Bronchial epithelial cell (primary cell): ENCODE measurements around the gene CAMTA1. TPM values are rescaled to one million over a fixed set of nuclear protein-coding genes. Genes with fewer than 3 reads are reported as not detected.

ENCODE experiments used
- DNase-seq: peaks from one replicate; pipeline ENCODE4 v3.0.0-alpha.2; 2010; ENCODE audit warnings: low read depth
- FAIRE-seq: peaks from 2 replicates; lab custom pipeline; 2011; peaks lifted over from hg19 to GRCh38; lab: Jason Lieb, UNC
- H3K27me3 ChIP-seq: 2 replicates; pipeline ENCODE4 v1.5.1; 2011; ENCODE audit warnings: low read length; ENCODE audit not compliant: control insufficient read depth, insufficient read depth
- H3K36me3 ChIP-seq: 2 replicates; pipeline ENCODE4 v1.5.1; 2011; ENCODE audit warnings: low read length; ENCODE audit not compliant: control insufficient read depth, insufficient read depth
- H3K4me3 ChIP-seq: 2 replicates; pipeline ENCODE4 v1.5.1; 2011; ENCODE audit warnings: mild to moderate bottlenecking, low read depth, low read length, control low read depth
- total RNA-seq: library from RNA; depleted of rRNA; stranded (reverse); fragments of >200 nt; gene quantifications from 2 replicates; pipeline ENCODE4 v1.2.1, GENCODE V29; 2014
- TF ChIP-seq, protein P1 (sequence below): IDR thresholded peaks from 2 replicates; pipeline ENCODE4 v1.5.1; 2011; ENCODE audit warnings: mild to moderate bottlenecking, moderate library complexity, low read length, control low read depth, inconsistent platforms; ENCODE audit not compliant: insufficient read depth, severe bottlenecking

The CAMTA1 gene
- total RNA-seq, 1 donor from 2014 or later, result 68.2 TPM

- DNase-seq (no peak), FAIRE-seq (peak; percentile 32)
- H3K4me3 ChIP-seq, result no peak overlapping the region
Observed at GRCh38 chr1:6948416-6948815, 163.2 kb downstream of the CAMTA1 start.

DNA sequence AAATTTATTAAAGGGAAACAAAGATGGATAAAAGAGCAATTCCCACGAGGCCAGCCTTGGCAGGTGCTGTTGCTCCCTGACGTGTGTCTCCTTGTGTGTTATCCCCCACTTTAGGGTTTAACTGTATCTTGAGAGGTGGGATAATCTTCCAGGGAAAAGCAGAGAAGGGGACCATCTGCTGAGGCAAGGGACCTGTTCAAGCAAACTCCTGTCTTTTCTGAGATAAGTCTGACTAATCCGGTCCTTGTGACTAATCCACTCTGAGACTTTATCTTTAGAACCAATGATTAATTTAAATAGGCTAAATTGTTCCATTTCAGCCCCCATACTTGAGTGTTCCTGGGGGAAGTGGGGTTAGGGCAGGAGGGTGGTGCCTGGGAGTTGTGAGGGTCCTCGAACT, 163.6 kb downstream of the CAMTA1 start:
- FAIRE-seq, result no peak
- DNase-seq, result peak; percentile 54
- no peaks in the 10 kb centered on the region for H3K36me3 ChIP-seq
- no peaks in the 10 kb centered on the region for H3K27me3 ChIP-seq
- TF ChIP-seq, protein P1, sequence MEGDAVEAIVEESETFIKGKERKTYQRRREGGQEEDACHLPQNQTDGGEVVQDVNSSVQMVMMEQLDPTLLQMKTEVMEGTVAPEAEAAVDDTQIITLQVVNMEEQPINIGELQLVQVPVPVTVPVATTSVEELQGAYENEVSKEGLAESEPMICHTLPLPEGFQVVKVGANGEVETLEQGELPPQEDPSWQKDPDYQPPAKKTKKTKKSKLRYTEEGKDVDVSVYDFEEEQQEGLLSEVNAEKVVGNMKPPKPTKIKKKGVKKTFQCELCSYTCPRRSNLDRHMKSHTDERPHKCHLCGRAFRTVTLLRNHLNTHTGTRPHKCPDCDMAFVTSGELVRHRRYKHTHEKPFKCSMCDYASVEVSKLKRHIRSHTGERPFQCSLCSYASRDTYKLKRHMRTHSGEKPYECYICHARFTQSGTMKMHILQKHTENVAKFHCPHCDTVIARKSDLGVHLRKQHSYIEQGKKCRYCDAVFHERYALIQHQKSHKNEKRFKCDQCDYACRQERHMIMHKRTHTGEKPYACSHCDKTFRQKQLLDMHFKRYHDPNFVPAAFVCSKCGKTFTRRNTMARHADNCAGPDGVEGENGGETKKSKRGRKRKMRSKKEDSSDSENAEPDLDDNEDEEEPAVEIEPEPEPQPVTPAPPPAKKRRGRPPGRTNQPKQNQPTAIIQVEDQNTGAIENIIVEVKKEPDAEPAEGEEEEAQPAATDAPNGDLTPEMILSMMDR, result no peak
- no peak overlapping the region for H3K4me3 ChIP-seq

More at GRCh38 chr1:6948416-6948815, 163.2 kb downstream of the CAMTA1 start:
- no peaks in the 10 kb centered on the region for H3K27me3 ChIP-seq
- H3K36me3 ChIP-seq, result no peaks in the 10 kb centered on the region
- TF ChIP-seq, protein P1, result no peak

DNA sequence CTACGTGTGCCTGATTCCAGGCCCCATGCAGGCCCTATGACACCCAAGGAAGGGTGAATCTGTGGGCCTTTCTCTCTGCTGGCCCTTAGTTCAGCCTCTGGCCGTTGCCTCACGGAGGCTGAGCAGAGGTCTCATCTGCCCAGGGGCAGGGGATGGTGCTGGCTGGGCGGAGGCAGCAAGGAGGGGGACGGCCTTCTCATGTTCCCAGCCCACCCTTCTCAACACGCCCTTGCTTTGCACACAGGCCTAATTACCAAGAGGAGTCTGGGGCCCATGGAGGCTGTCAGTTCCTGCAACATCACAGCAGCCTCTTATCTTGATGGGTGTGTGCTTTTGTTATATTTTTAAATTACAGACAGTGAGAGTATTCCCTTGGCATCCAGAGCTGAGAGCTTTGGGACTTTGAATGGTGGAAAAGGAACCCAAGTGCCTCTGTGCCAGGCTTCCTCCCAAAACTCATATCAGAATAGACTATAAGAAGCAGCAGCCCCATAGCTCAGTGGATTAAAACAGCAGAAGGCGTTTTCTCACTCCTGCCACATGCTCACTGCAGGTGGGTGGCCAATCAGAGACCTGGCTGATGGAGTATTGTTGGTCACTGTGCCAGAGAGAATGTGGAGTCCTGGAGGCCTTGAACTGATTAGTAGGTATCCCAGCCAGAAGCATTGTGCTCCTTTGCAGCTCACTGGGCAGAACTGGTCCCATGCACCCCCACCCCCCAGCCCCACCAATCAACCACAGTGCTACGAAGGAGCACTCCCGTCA, 164.9 kb downstream of the CAMTA1 start:
- DNase-seq (no peak), FAIRE-seq (no peak)
- TF ChIP-seq, protein P1, result no peak
- no peaks in the 10 kb centered on the region for H3K36me3 ChIP-seq
- peaks cover 1% of the 10 kb centered on the region for H3K27me3 ChIP-seq
- H3K4me3 ChIP-seq, result no peak overlapping the region

DNA sequence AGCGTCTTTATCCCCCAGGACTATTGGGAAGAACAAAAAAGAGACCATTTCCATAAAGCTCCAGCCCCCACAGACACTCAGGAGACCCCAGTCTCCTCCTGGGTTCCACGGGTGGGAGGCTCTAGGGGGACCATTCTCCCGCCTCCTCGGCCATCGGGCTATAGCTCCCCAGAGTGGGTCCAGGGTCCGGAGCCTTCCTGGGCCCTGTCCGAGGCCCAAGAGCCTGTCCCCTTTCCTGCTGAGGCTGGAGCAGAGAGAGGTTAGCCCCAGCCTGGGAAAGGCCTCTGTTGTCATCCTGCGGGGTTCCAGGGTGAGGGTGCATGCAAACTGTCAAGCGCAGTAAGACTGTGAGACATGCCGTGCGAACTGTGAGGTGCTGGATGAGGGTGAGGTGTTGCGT, 166.3 kb downstream of the CAMTA1 start:
- Histone ChIP-seq H3K27me3 (peaks cover 1% of the 10 kb centered on the region), H3K36me3 (no peaks in the 10 kb centered on the region), H3K4me3 (no peak overlapping the region)
- TF ChIP-seq, protein P1, result no peak
- DNase-seq (no peak), FAIRE-seq (no peak)

GRCh38 chr1:6953216-6953615, 168.0 kb downstream of the CAMTA1 start:
- H3K27me3 ChIP-seq, result peaks cover 3% of the 10 kb centered on the region
- DNase-seq (no peak), FAIRE-seq (no peak)
- TF ChIP-seq, protein P1, result no peak
- no peaks in the 10 kb centered on the region for H3K36me3 ChIP-seq
- no peak overlapping the region for H3K4me3 ChIP-seq
